ENCODE results near the gene GALNT17.

DNA sequence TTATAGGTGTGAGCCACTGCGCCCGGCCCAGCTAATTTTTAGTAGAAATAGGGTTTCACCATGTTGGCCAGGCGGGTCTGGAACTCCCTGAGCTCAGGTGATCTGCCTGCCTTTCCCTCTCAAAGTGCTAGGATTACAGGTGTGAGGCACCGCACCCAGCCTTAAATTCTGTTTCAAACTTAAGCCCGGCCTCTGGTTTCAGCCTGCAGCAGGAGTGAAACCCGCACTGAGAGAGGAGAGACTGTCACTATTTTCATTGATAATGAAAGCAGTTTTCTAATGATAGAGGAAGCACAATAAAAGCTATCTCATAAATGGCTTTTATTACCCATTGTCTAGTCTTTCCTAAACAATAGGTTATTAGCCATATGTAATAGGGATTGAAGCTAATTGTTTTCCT is 415.5 kb downstream of the GALNT17 start:
- TF ChIP-seq, protein P1, sequence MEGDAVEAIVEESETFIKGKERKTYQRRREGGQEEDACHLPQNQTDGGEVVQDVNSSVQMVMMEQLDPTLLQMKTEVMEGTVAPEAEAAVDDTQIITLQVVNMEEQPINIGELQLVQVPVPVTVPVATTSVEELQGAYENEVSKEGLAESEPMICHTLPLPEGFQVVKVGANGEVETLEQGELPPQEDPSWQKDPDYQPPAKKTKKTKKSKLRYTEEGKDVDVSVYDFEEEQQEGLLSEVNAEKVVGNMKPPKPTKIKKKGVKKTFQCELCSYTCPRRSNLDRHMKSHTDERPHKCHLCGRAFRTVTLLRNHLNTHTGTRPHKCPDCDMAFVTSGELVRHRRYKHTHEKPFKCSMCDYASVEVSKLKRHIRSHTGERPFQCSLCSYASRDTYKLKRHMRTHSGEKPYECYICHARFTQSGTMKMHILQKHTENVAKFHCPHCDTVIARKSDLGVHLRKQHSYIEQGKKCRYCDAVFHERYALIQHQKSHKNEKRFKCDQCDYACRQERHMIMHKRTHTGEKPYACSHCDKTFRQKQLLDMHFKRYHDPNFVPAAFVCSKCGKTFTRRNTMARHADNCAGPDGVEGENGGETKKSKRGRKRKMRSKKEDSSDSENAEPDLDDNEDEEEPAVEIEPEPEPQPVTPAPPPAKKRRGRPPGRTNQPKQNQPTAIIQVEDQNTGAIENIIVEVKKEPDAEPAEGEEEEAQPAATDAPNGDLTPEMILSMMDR (conservative IDR thresholded peaks at IDR 0.05; ENCODE audit: low read depth, low read length): no peak
- TF ChIP-seq EZH2 (IDR thresholded peaks at IDR 0.05; ENCODE audit: borderline replicate concordance, low read depth, low read length, poor library complexity, severe bottlenecking): no peak

Measured in A673 (cell line).